ENCODE results near the gene ZDHHC11B.
"Not testable (repeated sequence)": the region's sequence is repeated elsewhere in the genome, so short reads cannot be mapped to it uniquely, and the experiment has no call there.

DNA sequence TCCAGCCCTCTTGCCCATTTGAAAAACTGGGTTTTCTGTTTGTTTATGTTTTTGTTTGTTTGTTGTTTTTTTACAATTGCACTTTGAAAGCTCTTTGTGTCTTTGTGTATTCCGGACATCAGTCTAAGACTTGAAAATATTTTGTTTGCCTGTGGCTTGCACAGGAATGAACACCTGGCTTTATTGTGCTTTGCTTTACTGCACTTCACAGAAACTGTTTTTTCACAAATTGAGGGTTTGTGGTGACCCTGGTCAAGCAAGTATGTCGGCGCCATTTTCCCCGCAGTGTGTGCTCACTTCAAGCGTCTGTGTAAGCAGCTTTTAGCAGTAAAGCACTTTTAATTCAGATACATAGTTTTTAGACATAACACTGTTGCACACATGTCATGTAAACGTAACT, 42.3 kb downstream of the ZDHHC11B start:
- TF ChIP-seq BHLHE40 (IDR thresholded peaks at IDR 0.05; ENCODE audit: borderline replicate concordance); FOXK2 (IDR thresholded peaks at IDR 0.05); FOXA1 (IDR thresholded peaks at IDR 0.05); CTBP1 (IDR thresholded peaks at IDR 0.05; ENCODE audit: borderline replicate concordance); TARDBP (IDR thresholded peaks at IDR 0.05); SUZ12 (IDR thresholded peaks at IDR 0.05); FOXM1 (IDR thresholded peaks at IDR 0.05; ENCODE audit: borderline replicate concordance); SP1 (IDR thresholded peaks at IDR 0.05); ARNT (IDR thresholded peaks at IDR 0.05); NFRKB (IDR thresholded peaks at IDR 0.05); ZNF384 (IDR thresholded peaks at IDR 0.05); ELF4 (IDR thresholded peaks at IDR 0.05): not testable (repeated sequence)
- TF ChIP-seq, protein P1, sequence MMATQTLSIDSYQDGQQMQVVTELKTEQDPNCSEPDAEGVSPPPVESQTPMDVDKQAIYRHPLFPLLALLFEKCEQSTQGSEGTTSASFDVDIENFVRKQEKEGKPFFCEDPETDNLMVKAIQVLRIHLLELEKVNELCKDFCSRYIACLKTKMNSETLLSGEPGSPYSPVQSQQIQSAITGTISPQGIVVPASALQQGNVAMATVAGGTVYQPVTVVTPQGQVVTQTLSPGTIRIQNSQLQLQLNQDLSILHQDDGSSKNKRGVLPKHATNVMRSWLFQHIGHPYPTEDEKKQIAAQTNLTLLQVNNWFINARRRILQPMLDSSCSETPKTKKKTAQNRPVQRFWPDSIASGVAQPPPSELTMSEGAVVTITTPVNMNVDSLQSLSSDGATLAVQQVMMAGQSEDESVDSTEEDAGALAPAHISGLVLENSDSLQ (IDR thresholded peaks at IDR 0.05), result not testable (repeated sequence)

Data from HEK293T (cell line).